Hypothalamus (tissue), 51 donors: ENCODE data around the gene EIF3D.

ENCODE experiments used
- DNase-seq, 51 donors: peaks; one replicate each; lab custom pipeline; 2025; lab: John Stamatoyannopoulos, UW

Gene EIF3D

GRCh38 chr22:36510384-36510783 is 18.6 kb downstream of the EIF3D start:
- DNase-seq = no peak

DNA sequence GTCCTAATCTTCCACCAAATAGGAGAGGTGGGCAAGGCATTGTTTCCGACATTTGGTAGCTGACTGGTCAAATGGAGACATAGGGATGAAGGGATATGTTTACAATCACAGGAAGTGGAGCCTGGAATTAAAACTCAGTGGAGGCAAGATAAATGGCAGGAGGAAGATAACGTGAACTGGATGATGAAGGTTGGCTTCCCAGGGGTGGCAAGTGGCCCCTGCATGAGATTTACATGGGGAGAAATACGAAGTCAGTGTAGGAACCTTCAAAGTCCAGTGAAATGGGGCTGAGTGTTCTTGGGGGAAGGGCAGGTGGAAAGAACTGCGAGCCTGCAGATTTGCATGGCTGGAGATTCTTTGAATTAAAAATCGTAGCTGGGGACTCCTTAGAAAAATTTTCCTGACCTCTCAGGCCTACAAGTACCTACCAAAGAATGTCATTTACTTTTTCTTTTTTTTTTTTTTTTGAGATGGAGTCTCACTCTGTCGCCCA is 21.4 kb downstream of the EIF3D start:
- DNase-seq = no peak

- DNase-seq = peak; percentile 31 to 93 (median 81)
Measured at GRCh38 chr22:36506637-36507517, 22.1 kb downstream of the EIF3D start, which contains the start of gene FOXRED2. Gene FOXRED2 (minus strand): TSS chr22:36507040. CDS start chr22:36506422, 618 bp downstream.

- peak in 3 of 51 donors; percentile 29 to 41 (median 35) for DNase-seq
Measured at GRCh38 chr22:36505998-36506635, 22.8 kb downstream of the EIF3D start.

GRCh38 chr22:36497910-36498665 is 30.9 kb downstream of the EIF3D start:
- no peak for DNase-seq

GRCh38 chr22:36493690-36494110 is 35.3 kb downstream of the EIF3D start:
- peak in 18 of 51 donors; percentile 4 to 44 (median 23) for DNase-seq

DNA sequence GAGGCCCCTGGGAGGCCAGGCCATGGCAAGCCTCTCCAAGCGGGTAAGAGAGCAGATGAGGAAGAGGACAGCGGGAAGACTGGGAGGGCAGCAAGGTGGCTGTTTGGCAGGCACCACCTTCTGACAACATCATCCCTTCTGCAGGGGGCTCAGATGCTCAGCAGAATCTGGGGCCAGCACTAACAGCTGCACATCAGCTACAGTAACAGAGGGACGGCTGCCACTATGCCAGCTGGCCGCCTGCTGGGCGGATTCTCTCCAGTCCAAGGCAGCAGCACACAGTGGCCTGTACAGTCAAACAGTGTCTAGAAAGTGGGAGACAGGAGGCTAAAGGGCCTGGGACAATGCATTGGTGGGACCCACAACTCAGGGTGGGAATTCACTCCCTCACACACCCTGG is 36.9 kb downstream of the EIF3D start:
- DNase-seq = no peak

DNA sequence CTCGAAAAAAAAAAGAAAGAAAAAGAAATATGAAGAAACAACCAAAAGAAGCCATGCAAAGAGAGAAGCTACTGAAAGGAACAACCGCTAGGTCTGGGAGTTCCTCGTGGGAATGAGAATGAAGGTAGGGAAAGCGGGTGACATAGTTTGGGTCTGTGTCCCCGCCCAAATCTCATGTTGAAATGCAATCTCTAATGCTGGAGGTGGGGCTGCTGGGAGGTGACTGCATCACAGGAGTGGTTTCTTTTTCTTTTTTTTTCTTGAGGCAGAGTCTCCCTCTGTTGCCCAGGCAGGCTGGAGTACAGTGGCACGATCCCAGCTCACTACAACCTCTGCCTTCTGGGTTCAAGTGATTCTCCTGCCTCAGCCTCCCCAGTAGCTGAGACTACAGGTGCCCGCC is 37.8 kb downstream of the EIF3D start:
- DNase-seq = no peak

GRCh38 chr22:36486619-36487384 is 42.2 kb downstream of the EIF3D start:
- no peak for DNase-seq

DNA sequence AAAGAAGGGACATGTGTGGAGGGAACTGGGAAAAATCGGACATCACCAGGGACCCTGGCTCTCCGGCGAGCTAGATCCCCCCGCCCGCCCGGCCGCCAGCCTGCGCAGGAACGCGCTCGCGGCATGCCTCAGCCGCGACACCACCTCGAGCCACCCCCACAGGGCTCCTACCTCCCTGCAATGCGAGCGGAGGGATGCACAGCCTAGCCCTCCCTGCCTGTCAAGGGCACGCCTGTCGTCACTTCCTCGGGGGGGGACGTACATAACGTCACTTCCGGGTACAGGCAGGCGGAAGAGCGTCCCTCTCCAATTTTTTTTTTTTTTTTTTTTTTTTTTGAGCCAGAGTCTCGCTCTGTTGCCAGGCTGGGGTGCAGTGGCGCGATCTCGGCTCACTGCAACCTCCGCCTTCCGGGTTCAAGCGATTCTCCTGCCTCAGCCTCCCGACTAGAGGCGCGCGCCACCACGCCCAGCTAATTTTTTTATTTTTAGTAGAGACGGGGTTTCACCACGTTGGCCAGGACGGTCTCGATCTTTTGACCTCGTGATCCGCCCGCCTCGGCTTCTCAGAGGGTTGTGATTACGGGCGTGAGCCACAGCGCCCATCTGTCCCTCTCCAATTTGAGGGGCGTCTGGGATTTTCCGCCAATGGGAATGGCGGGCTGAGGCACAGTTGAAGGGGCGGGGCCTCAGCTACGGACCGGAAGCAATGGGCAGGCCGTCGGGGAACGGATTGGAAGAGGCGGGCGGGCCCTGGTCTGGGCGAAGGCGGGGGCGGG is 47.4 kb downstream of the EIF3D start, which contains the start of gene TXN2:
TXN2 (minus strand) TSS at position 248 of the 776 bp plus-strand sequence. CDS start 803 bp downstream, outside the sequence.
- peak; percentile 67 to 98 (median 93) for DNase-seq

DNA sequence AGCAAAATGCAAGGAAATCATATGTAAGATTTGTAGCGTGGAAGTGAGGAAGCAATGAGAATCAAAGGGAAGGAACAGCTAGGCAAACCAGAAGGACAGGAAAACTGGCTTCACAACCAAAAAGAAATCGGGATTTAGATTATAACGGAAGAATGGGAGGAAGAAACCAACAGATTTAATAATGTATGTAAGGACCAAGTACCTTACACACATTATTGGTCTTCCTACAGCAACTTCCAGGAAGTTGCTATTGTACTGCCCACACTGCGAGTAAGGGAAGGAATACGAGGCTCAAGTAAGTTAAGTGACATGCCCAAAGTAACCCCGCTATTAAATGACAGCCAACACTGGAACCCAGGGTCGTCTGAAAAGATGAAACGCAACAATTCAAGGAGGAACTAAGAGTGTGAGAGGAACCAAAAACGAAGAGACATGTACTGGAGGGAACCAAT is 48.0 kb downstream of the EIF3D start:
- no peak for DNase-seq

- DNase-seq = no peak
Measured at GRCh38 chr22:36478966-36479365, 50.0 kb downstream of the EIF3D start.

DNA sequence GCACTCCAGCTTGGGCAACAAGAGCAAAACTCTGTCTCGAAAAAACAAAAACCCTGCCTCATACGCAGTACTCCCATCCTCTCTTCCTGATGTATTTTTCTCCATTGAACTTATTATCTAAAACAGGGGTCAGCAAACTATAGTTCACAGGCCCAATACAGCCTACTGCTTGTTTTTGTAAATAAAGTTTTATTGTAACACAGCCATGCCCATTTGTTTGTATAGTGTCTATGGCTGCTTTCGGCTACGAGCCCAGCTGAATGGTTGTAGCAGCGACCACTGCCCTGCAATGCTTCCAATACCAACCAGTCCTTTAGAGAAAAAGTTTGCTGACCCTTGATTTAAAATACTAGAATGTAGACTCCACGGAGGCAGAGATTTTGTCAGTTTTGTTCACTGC is 53.6 kb downstream of the EIF3D start:
- no peak for DNase-seq

DNA sequence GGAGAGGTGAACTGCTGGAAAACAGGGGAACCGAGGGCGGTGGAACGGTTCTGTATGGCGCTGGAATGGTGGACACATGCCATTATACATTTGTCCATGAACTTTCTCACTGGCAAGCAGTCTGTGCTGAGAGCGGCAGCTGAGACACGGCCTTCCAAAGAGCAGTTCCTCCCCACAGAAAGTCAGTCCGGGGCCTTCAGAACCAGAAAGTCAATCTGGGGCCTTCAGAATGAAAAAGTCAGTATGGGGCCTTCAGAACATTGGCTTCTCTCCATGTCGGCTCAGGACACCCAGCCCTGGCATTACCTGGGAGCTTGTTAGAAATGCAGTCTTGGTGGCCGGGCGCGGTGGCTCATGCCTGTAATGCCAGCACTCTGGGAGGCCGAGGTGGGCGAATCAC is 56.3 kb downstream of the EIF3D start:
- DNase-seq = no peak

- no peak for DNase-seq
Measured at GRCh38 chr22:36471341-36471821, 57.6 kb downstream of the EIF3D start.

DNA sequence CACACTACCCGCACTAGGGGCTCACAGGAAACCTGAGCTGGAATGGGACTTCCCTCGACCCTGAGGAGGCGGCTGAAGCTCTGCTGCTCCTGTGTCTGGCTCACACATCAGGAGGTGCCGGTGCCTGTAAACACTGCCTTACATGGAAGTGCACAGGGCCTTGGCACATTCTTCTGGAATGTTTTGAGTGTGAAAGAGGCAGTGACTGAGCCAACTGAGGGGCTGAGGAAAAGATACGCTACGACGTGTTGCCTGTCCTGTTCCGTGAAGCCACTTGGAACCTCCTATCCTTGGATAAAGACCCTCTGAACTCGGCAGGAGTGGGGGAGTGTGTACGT is 58.0 kb downstream of the EIF3D start:
- no peak for DNase-seq

- peak in 47 of 51 donors; percentile 17 to 85 (median 64) for DNase-seq
Measured at GRCh38 chr22:36470162-36470993, 58.6 kb downstream of the EIF3D start.

- peak in 1 of 51 donors; percentile 20 for DNase-seq
Measured at GRCh38 chr22:36469094-36469710, 59.8 kb downstream of the EIF3D start.
